Superior temporal gyrus (tissue), 1 donor: ENCODE measurements around the gene SGPL1.
"Not testable (repeated sequence)": the region's sequence is repeated elsewhere in the genome, so short reads cannot be mapped to it uniquely, and the experiment has no call there.

Experiments used
- DNase-seq: peaks from one replicate; pipeline ENCODE4 v3.0.0-alpha.2; 2016; ENCODE audit errors: extremely low spot score

SGPL1 gene

GRCh38 chr10:70906031-70906783 lies 90.5 kb downstream of the SGPL1 start:
- no peak for DNase-seq

- DNase-seq: no peak
Measured at GRCh38 chr10:70906953-70907636, 91.3 kb downstream of the SGPL1 start.

- DNase-seq: no peak
Measured at GRCh38 chr10:70907637-70908405, 92.1 kb downstream of the SGPL1 start.

GRCh38 chr10:70908406-70909296 lies 92.9 kb downstream of the SGPL1 start:
- DNase-seq: no peak

- DNase-seq: no peak
Measured at GRCh38 chr10:70909326-70909935, 93.7 kb downstream of the SGPL1 start.

GRCh38 chr10:70910486-70911341 lies 95.0 kb downstream of the SGPL1 start:
- no peak for DNase-seq

GRCh38 chr10:70911386-70911785 lies 95.6 kb downstream of the SGPL1 start:
- no peak for DNase-seq

GRCh38 chr10:70912556-70912955 lies 96.8 kb downstream of the SGPL1 start:
- no peak for DNase-seq

GRCh38 chr10:70913191-70913892 lies 97.6 kb downstream of the SGPL1 start:
- no peak for DNase-seq

GRCh38 chr10:70913893-70914240 lies 98.1 kb downstream of the SGPL1 start:
- no peak for DNase-seq

GRCh38 chr10:70914316-70914864 lies 98.6 kb downstream of the SGPL1 start:
- no peak for DNase-seq

GRCh38 chr10:70915206-70915605 lies 99.5 kb downstream of the SGPL1 start:
- no peak for DNase-seq

- DNase-seq: no peak
Measured at GRCh38 chr10:70915806-70916205, 100.1 kb downstream of the SGPL1 start.

- no peak for DNase-seq
Measured at GRCh38 chr10:70916241-70916640, 100.5 kb downstream of the SGPL1 start.

- no peak for DNase-seq
Measured at GRCh38 chr10:70917226-70917625, 101.5 kb downstream of the SGPL1 start.

- DNase-seq: no peak
Measured at GRCh38 chr10:70917635-70918034, 101.9 kb downstream of the SGPL1 start.

GRCh38 chr10:70918851-70919530 lies 103.2 kb downstream of the SGPL1 start:
- DNase-seq: no peak

GRCh38 chr10:70919906-70920305 lies 104.2 kb downstream of the SGPL1 start:
- not testable (repeated sequence) for DNase-seq

GRCh38 chr10:70920519-70920918 lies 104.8 kb downstream of the SGPL1 start:
- no peak for DNase-seq
